ENCODE results near the gene ZNF345.

ZNF345 gene

GRCh38 chr19:36918090-36918489 is 67.4 kb downstream of the ZNF345 start:
- no peak for DNase-seq

Data from DMS79 (cell line).